ENCODE measurements around the gene PPP1R27.
A peak's percentile ranks its signal among the peaks of the same experiment; 100 is the strongest.

PPP1R27 gene

GRCh38 chr17:81863833-81864768, 29.3 kb upstream of the PPP1R27 start:
- peaks cover 75% of the 10 kb centered on the region for H3K79me2 ChIP-seq (ENCODE audit: low read length)
- peaks cover 4% of the 10 kb centered on the region; the same call in 1 of the 2 replicates for H3K4me1 ChIP-seq (ENCODE audit: low read length)
- H3K27me3 ChIP-seq (replicated peaks; ENCODE audit: insufficient read depth, low read length) = no peaks in the 10 kb centered on the region
- DNase-seq = peak; percentile 6
- peaks cover 59% of the 10 kb centered on the region for H3F3A ChIP-seq (ENCODE audit: insufficient read depth, low read length)
- no peaks in the 10 kb centered on the region for H4K20me1 ChIP-seq (ENCODE audit: insufficient read depth, low read length)
- peaks cover 4% of the 10 kb centered on the region for H3K36me3 ChIP-seq (replicated peaks; ENCODE audit: insufficient read depth, low read length)
- no peaks in the 10 kb centered on the region for H3K9me3 ChIP-seq (replicated peaks; ENCODE audit: insufficient read depth, low read length)
- H3K4me3 ChIP-seq (ENCODE audit: low read length) = no peak overlapping the region
- no peak overlapping the region for H3K9ac ChIP-seq (ENCODE audit: low read length)
- H3K9me2 ChIP-seq (replicated peaks; ENCODE audit: insufficient read depth, low read length) = no peaks in the 10 kb centered on the region
- no peak overlapping the region for H3K4me2 ChIP-seq (ENCODE audit: low read depth, low read length)
- no peak overlapping the region for H2AFZ ChIP-seq (ENCODE audit: low read length)
- TF ChIP-seq EZH2phosphoT487 (IDR thresholded peaks at IDR 0.05; ENCODE audit: low read length) = no peak
- peak; percentile 11; the same call in 1 of the 2 replicates for TF ChIP-seq CTCF (IDR thresholded peaks at IDR 0.05; ENCODE audit: low read length)
- no peak for TF ChIP-seq EZH2 (optimal IDR thresholded peaks at IDR 0.05; ENCODE audit: low read depth, low read length)
- H3K27ac ChIP-seq (ENCODE audit: low read length) = no peak overlapping the region

GRCh38 chr17:81863123-81863675, 28.3 kb upstream of the PPP1R27 start:
- DNase-seq = no peak
- Histone ChIP-seq H3K36me3 (replicated peaks; ENCODE audit: insufficient read depth, low read length) (peaks cover 6% of the 10 kb centered on the region; the same call in 1 of the 2 replicates), H2AFZ (ENCODE audit: low read length) (no peak overlapping the region), H4K20me1 (ENCODE audit: insufficient read depth, low read length) (peaks cover 3% of the 10 kb centered on the region; the same call in 1 of the 2 replicates), H3K9ac (ENCODE audit: low read length) (no peak overlapping the region), H3K4me3 (ENCODE audit: low read length) (no peak overlapping the region), H3K79me2 (ENCODE audit: low read length) (peaks cover 75% of the 10 kb centered on the region), H3F3A (ENCODE audit: insufficient read depth, low read length) (peaks cover 52% of the 10 kb centered on the region), H3K4me2 (ENCODE audit: low read depth, low read length) (no peak overlapping the region), H3K9me3 (replicated peaks; ENCODE audit: insufficient read depth, low read length) (no peaks in the 10 kb centered on the region), H3K9me2 (replicated peaks; ENCODE audit: insufficient read depth, low read length) (no peaks in the 10 kb centered on the region), H3K4me1 (ENCODE audit: low read length) (peaks cover 13% of the 10 kb centered on the region), H3K27me3 (replicated peaks; ENCODE audit: insufficient read depth, low read length) (no peaks in the 10 kb centered on the region), H3K27ac (ENCODE audit: low read length) (no peak overlapping the region)
- TF ChIP-seq CTCF (IDR thresholded peaks at IDR 0.05; ENCODE audit: low read length) (no peak), EZH2 (optimal IDR thresholded peaks at IDR 0.05; ENCODE audit: low read depth, low read length) (no peak), EZH2phosphoT487 (IDR thresholded peaks at IDR 0.05; ENCODE audit: low read length) (no peak)

- peak; percentile 100 for DNase-seq
- Histone ChIP-seq H3K9me2 (replicated peaks; ENCODE audit: insufficient read depth, low read length) (no peaks in the 10 kb centered on the region), H3K4me2 (ENCODE audit: low read depth, low read length) (peak overlapping the region; percentile 78), H4K20me1 (ENCODE audit: insufficient read depth, low read length) (peaks cover 3% of the 10 kb centered on the region; the same call in 1 of the 2 replicates), H3F3A (ENCODE audit: insufficient read depth, low read length) (peaks cover 29% of the 10 kb centered on the region), H3K79me2 (ENCODE audit: low read length) (peaks cover 86% of the 10 kb centered on the region), H3K4me1 (ENCODE audit: low read length) (peaks cover 14% of the 10 kb centered on the region), H3K27me3 (replicated peaks; ENCODE audit: insufficient read depth, low read length) (no peaks in the 10 kb centered on the region), H3K9ac (ENCODE audit: low read length) (peak overlapping the region; percentile 98), H3K27ac (ENCODE audit: low read length) (peak overlapping the region; percentile 97), H3K9me3 (replicated peaks; ENCODE audit: insufficient read depth, low read length) (no peaks in the 10 kb centered on the region), H3K36me3 (replicated peaks; ENCODE audit: insufficient read depth, low read length) (0 out of 2 replicates have a peak, but pooled peaks cover 6% of the 10 kb centered on the region), H3K4me3 (ENCODE audit: low read length) (peak overlapping the region; percentile 98), H2AFZ (ENCODE audit: low read length) (peak overlapping the region; percentile 49)
- TF ChIP-seq EZH2 (optimal IDR thresholded peaks at IDR 0.05; ENCODE audit: low read depth, low read length) = no peak
- no peak for TF ChIP-seq EZH2phosphoT487 (IDR thresholded peaks at IDR 0.05; ENCODE audit: low read length)
- TF ChIP-seq CTCF (IDR thresholded peaks at IDR 0.05; ENCODE audit: low read length) = no peak
These were observed 26.1 kb upstream of the PPP1R27 start for GRCh38 chr17:81860756-81861568.
